Renal pelvis (tissue), 4 donors: ENCODE measurements around the gene TLE5. TPM values are rescaled to one million over a fixed set of nuclear protein-coding genes. Genes with fewer than 3 reads are reported as not detected.

Experiments used
- DNase-seq: peaks from one replicate; pipeline ENCODE4 v3.0.0-alpha.2; 2013
- polyA plus RNA-seq, 3 donors: library from polyadenylated mRNA; unstranded; fragments of 120-200 nt; gene quantifications; one replicate each; pipeline ENCODE4 v1.2.1, GENCODE V29; 2013; ENCODE audit not compliant: insufficient read length in 3 of 3

Gene TLE5
- polyA plus RNA-seq, 3 donors: 393 to 476 (median 425) TPM

DNA sequence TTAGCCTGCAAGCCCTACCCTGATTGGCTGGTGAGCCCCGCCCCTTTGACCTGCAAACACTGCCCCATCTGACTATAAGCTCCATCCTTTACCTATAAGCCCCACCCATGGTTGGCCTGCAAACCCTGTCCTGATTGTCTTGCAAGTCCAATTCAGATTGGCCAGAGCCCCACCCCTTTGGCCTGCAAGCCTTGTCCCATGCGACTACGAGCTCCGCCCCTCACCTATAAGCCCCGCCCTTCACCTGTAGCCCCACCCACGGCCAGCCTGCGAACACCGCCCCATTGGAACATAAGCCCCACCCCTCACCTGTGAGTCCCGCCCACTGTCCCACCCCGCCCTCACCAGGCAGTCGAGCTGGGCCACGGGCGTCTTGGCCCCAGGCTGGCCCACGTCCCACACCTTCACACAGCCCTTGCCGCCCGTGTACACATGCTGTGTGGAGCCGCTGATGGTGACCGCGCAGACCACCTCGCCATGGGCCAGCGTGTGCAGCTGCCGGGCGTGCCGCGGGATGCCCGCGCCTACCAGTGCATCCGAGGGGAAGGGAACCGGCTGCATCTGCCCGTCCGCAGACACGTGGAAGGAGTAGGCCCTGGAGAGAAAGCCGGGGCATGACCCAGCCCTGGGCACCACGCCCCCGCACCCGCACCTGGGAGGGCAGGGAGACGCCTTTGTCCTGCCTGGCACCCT lies 56.1 kb downstream of the TLE5 start:
- DNase-seq: no peak

DNA sequence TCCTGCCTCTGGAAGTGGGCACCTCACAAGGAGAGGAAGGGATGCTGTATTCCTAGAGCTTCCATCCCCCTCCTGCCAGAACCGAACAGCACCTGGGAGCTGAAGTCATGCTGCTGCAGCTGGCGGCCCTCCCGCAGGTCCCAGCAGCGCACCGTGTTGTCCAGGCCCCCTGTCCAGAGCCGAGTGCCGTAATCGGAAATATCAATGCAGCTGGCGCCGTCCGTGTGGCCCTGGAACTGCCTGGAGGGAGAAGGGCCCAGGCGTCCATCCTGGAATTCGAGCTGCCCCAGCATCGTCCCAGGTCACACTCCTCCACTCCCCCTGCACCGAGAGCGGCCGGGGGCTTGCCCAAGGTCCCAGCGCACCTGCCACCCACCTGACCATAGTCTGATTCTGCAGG lies 57.0 kb downstream of the TLE5 start:
- no peak for DNase-seq

DNA sequence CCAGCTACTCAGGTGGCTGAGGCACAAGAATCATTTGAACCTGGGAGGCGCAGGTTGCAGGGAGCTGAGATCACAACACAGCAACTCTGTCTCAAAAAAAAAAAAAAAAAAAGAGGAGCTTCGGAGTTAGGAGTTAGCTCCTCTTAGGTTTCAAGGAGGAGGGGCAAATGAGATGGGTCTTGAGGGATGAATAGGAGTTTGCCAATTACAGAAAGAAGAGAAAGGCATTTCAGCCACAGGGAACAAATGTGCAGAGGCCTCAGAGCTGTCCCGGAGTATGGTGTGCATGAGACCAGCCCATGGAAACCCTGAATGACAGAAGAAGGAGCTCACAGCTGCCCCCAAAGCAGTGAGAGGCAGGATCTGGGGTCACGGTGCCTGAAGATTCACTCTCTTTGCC lies 57.8 kb downstream of the TLE5 start:
- DNase-seq: no peak

DNA sequence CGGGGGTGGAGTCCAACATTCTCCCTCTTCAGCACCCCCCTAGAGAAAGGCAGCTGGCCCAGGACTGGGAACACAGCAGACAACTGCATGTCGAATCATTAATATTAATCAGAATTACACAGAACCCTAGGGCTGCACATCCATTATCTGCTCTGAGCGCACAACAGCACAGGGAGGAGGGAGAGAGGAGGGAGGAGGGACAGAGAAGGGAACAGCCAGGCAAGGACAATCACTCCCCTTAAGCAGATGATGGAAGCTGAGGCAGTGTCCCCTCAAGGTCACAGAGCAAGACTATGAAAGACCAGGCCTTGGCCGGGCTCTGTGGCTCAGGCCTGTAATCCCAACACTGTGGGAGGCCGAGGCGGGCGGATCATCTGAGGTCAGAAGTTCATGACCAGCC lies 59.2 kb downstream of the TLE5 start:
- DNase-seq: no peak

Other genes starting within 250 kb of the TLE5 start
- 10 to 100 TPM in 2 of 3 donors, 1 to 10 TPM in 1; 8.1 to 11.3 (median 10.5) TPM for gene ZNF554, start 242.6 kb downstream of the TLE5 start, polyA plus RNA-seq
- 10 to 100 TPM; 11.0 to 15.1 (median 11.3) TPM for gene ZNF555, start 221.0 kb downstream of the TLE5 start, polyA plus RNA-seq
- 1 to 10 TPM in 1 of 3 donors, under 1 TPM in 2; 0.64 to 2.1 (median 0.74) TPM for gene ZNF556, start 195.2 kb downstream of the TLE5 start, polyA plus RNA-seq
- gene ZNF57, start 161.6 kb downstream of the TLE5 start, polyA plus RNA-seq: 1 to 10 TPM; 5.7 to 8.1 (median 6.7) TPM
- gene ZNF77, start 117.5 kb downstream of the TLE5 start, polyA plus RNA-seq: 1 to 10 TPM; 7.5 to 9.1 (median 7.6) TPM
- gene TLE6, start 84.9 kb downstream of the TLE5 start, polyA plus RNA-seq: 10 to 100 TPM in 1 of 3 donors, 1 to 10 TPM in 2; 8.0 to 13.7 (median 8.4) TPM
- 10 to 100 TPM; 42.6 to 48.7 (median 43.2) TPM for gene TLE2, start 33.2 kb downstream of the TLE5 start, polyA plus RNA-seq
- gene GNA11, start 31.9 kb upstream of the TLE5 start, polyA plus RNA-seq: 10 to 100 TPM; 57.6 to 68.1 (median 65.6) TPM
- gene GNA15, start 73.5 kb upstream of the TLE5 start, polyA plus RNA-seq: 1 to 10 TPM in 2 of 3 donors, under 1 TPM in 1; 0.99 to 1.4 (median 1.0) TPM
- gene S1PR4, start 116.3 kb upstream of the TLE5 start, polyA plus RNA-seq: under 1 TPM; 0.43 to 0.51 (median 0.43) TPM
- 10 to 100 TPM; 42.7 to 57.7 (median 44.0) TPM for gene NCLN, start 123.4 kb upstream of the TLE5 start, polyA plus RNA-seq
- gene CELF5, start 162.2 kb upstream of the TLE5 start, polyA plus RNA-seq: 1 to 10 TPM; 1.1 to 1.3 (median 1.1) TPM